GM10248 (cell line): Measurements from ENCODE around the gene SCG3.

Experiments used
- CTCF ChIA-PET: fragments of 300-600 bp; sonication (Branson Sonifier 250); formaldehyde crosslinking; extraction: SDS; loops from one replicate; lab custom pipeline; 2021; ENCODE audit warnings: antibody characterized with exemption; lab: Yijun Ruan, JAX
- POLR2A ChIA-PET: fragments of 350-650 bp; sonication (Branson Sonifier 250); formaldehyde crosslinking; extraction: SDS; loops from one replicate; lab custom pipeline; 2020; ENCODE audit warnings: antibody characterized with exemption; lab: Yijun Ruan, JAX
- DNase-seq: peaks from one replicate; pipeline ENCODE4 v3.0.0; 2012; ENCODE audit errors: extremely low spot score
- CTCF ChIP-seq: IDR thresholded peaks from 2 replicates; pipeline ENCODE4 v1.5.1; 2012; ENCODE audit warnings: mild to moderate bottlenecking, low read depth; ENCODE audit errors: extremely low read depth, missing control alignments, control extremely low read depth

SCG3 gene

GRCh38 chr15:51668446-51668845 is 12.9 kb upstream of the SCG3 start:
- CTCF ChIA-PET: interaction anchor here (2.3 kb wide), 1 partner anchor 19 kb away, joined by 7 read pairs; no protein-coding TSS in a partner anchor
- no peak for TF ChIP-seq CTCF
- POLR2A ChIA-PET: no interaction called here
- no peak for DNase-seq

- TF ChIP-seq CTCF: no peak
- POLR2A ChIA-PET: no interaction called here
- no peak for DNase-seq
- CTCF ChIA-PET: interaction anchor here (2.5 to 4.6 kb wide), 2 partner anchors 19 to 107 kb away, joined by 10 to 21 read pairs; no protein-coding TSS in a partner anchor
Observed at GRCh38 chr15:51669381-51669780, 11.9 kb upstream of the SCG3 start.

- ChIA-PET CTCF (interaction anchor here (1.1 to 4.6 kb wide), 4 partner anchors 20 to 135 kb away, joined by 3 to 21 read pairs (median 6); no protein-coding TSS in a partner anchor), POLR2A (no interaction called here)
- DNase-seq: no peak
- no peak for TF ChIP-seq CTCF
Observed at GRCh38 chr15:51672155-51672687, 9.1 kb upstream of the SCG3 start.

GRCh38 chr15:51672913-51673857 is 8.1 kb upstream of the SCG3 start:
- ChIA-PET CTCF (interaction anchor here (4.6 kb wide), 1 partner anchor 104 kb away, joined by 21 read pairs; no protein-coding TSS in a partner anchor), POLR2A (no interaction called here)
- no peak for TF ChIP-seq CTCF
- DNase-seq: no peak

- no peak for DNase-seq
- POLR2A ChIA-PET: no interaction called here
- TF ChIP-seq CTCF: no peak
- CTCF ChIA-PET: no interaction called here
Observed at GRCh38 chr15:51675234-51675633, 6.1 kb upstream of the SCG3 start.

- DNase-seq: no peak
- CTCF ChIA-PET: no interaction called here
Observed at GRCh38 chr15:51677021-51677420, 4.3 kb upstream of the SCG3 start.

More at GRCh38 chr15:51677021-51677420, 4.3 kb upstream of the SCG3 start:
- POLR2A ChIA-PET: no interaction called here
- no peak for TF ChIP-seq CTCF
